H1 (cell line): ENCODE results near the gene IL1R1. TPM values are rescaled to one million over a fixed set of nuclear protein-coding genes. Genes with fewer than 3 reads are reported as not detected.

Experiments used
- CTCF ChIA-PET: fragments of 300-600 bp; sonication (Branson Sonifier 250); formaldehyde crosslinking; loops from one replicate; lab custom pipeline; 2021; ENCODE audit not compliant: partially characterized antibody; lab: Charles Lee
- POLR2A ChIA-PET: fragments of 300-600 bp; sonication (Branson Sonifier 250); formaldehyde crosslinking; loops from one replicate; lab custom pipeline; 2021; ENCODE audit warnings: inconsistent platforms; ENCODE audit not compliant: partially characterized antibody; lab: Charles Lee
- DNase-seq, 2 experiments: peaks; one replicate each; pipeline versions ENCODE4 v3.0.0 to v3.0.0-alpha.2; 2010 to 2022; ENCODE audit warnings: low spot score in 2 of 2, low read depth in 1 of 2, mixed read lengths in 1 of 2
- FAIRE-seq: peaks from 2 replicates; lab custom pipeline; 2011; peaks lifted over from hg19 to GRCh38; lab: Jason Lieb, UNC
- H2AFZ ChIP-seq: 2 replicates; pipeline ENCODE4 v1.8.1; 2012; ENCODE audit warnings: low read length, inconsistent platforms
- H2AK5ac ChIP-seq: 2 replicates; pipeline ENCODE4 v1.6.1; 2013; ENCODE audit warnings: low read depth, low read length
- H2BK120ac ChIP-seq: replicated peaks from 2 replicates; pipeline ENCODE3; 2013; ENCODE audit warnings: low read depth, low read length, inconsistent platforms
- H2BK12ac ChIP-seq: 2 replicates; pipeline ENCODE4 v1.6.1; 2013; ENCODE audit warnings: low read depth, low read length
- H2BK15ac ChIP-seq: 2 replicates; pipeline ENCODE4 v1.6.1; 2013; ENCODE audit warnings: low read length
- H2BK20ac ChIP-seq: 2 replicates; pipeline ENCODE4 v1.6.1; 2013; ENCODE audit warnings: low read length
- H2BK5ac ChIP-seq: 2 replicates; pipeline ENCODE4 v1.6.1; 2013; ENCODE audit warnings: low read depth, low read length
- H3K14ac ChIP-seq: 2 replicates; pipeline ENCODE4 v1.6.1; 2013; ENCODE audit warnings: inconsistent platforms; ENCODE audit not compliant: insufficient read length
- H3K18ac ChIP-seq: 2 replicates; pipeline ENCODE4 v1.6.1; 2013; ENCODE audit warnings: low read length; ENCODE audit errors: extremely low read depth
- H3K23ac ChIP-seq: 2 replicates; pipeline ENCODE4 v1.6.1; 2013; ENCODE audit warnings: inconsistent platforms; ENCODE audit not compliant: insufficient read length
- H3K23me2 ChIP-seq: 2 replicates; pipeline ENCODE4 v1.6.1; 2013; ENCODE audit warnings: low read depth, low read length
- H3K27ac ChIP-seq: 2 replicates; pipeline ENCODE4 v1.6.1; 2011; ENCODE audit warnings: low read depth, low read length, inconsistent platforms
- H3K27me3 ChIP-seq, 4 experiments: replicated peaks in 1 of 4; 1 replicate in 1 of 4; 2 replicates in 3 of 4; pipeline versions ENCODE4 v1.6.1 to v1.8.1; 2011 to 2013; ENCODE audit warnings: low read length in 3 of 4, mild to moderate bottlenecking in 3 of 4, inconsistent platforms in 2 of 4, mixed read lengths in 2 of 4, moderate library complexity in 1 of 4; ENCODE audit not compliant: control insufficient read depth in 3 of 4, insufficient read depth in 3 of 4; ENCODE audit errors: extremely low read depth in 1 of 4
- H3K36me3 ChIP-seq, 4 experiments: 2 replicates each; pipeline versions ENCODE4 v1.6.1 to v1.8.1; 2011 to 2013; ENCODE audit warnings: mild to moderate bottlenecking in 4 of 4, low read length in 3 of 4, moderate library complexity in 2 of 4, control low read depth in 1 of 4, inconsistent platforms in 1 of 4; ENCODE audit not compliant: insufficient read depth in 4 of 4, control insufficient read depth in 2 of 4
- H3K4ac ChIP-seq: replicated peaks from 2 replicates; pipeline ENCODE3; 2013; ENCODE audit warnings: low read length, low read depth, mixed read lengths, inconsistent platforms; ENCODE audit not compliant: insufficient read length
- H3K4me1 ChIP-seq, 4 experiments: replicated peaks in 1 of 4; 1 replicate in 1 of 4; 2 replicates in 3 of 4; pipeline versions ENCODE4 v1.6.1 to v1.8.1; 2011 to 2013; ENCODE audit warnings: low read length in 3 of 4, inconsistent platforms in 2 of 4, mixed read lengths in 1 of 4; ENCODE audit not compliant: insufficient read depth in 4 of 4, control insufficient read depth in 3 of 4
- H3K4me2 ChIP-seq, 2 experiments: 2 replicates each; pipeline versions ENCODE4 v1.6.1 to v1.8.1; 2011 to 2013; ENCODE audit warnings: low read depth in 2 of 2, low read length in 2 of 2, control low read depth in 1 of 2, inconsistent platforms in 1 of 2, mild to moderate bottlenecking in 1 of 2; ENCODE audit not compliant: insufficient read depth in 1 of 2
- H3K4me3 ChIP-seq, 4 experiments: fragments of 200-600, 300-600 bp in 1 of 4; sonication (generic), shearing (Covaris generic), sonication (Bioruptor Twin) in 1 of 4; 2 replicates each; pipeline versions ENCODE4 v1.5.1 to v1.8.1; 2011 to 2016; ENCODE audit warnings: low read length in 4 of 4, low read depth in 3 of 4, control low read depth in 2 of 4, inconsistent platforms in 2 of 4, mild to moderate bottlenecking in 2 of 4, mixed read lengths in 1 of 4, moderate library complexity in 1 of 4; ENCODE audit not compliant: insufficient read depth in 2 of 4; ENCODE audit errors: extremely low read depth in 1 of 4
- H3K56ac ChIP-seq: replicated peaks from 2 replicates; pipeline ENCODE3; 2013; ENCODE audit warnings: low read depth, mild to moderate bottlenecking, mixed read lengths, low read length, inconsistent platforms; ENCODE audit not compliant: insufficient read length
- H3K79me1 ChIP-seq: 2 replicates; pipeline ENCODE4 v1.6.1; 2013; ENCODE audit warnings: low read depth, low read length, control low read depth
- H3K79me2 ChIP-seq, 2 experiments: 2 replicates each; pipeline versions ENCODE4 v1.6.1 to v1.8.1; 2012 to 2013; ENCODE audit warnings: low read length in 2 of 2, mild to moderate bottlenecking in 2 of 2, inconsistent platforms in 1 of 2; ENCODE audit not compliant: insufficient read depth in 2 of 2, control insufficient read depth in 1 of 2
- H3K9ac ChIP-seq, 4 experiments: replicated peaks in 1 of 4; 1 replicate in 1 of 4; 2 replicates in 3 of 4; pipeline versions ENCODE4 v1.6.1 to v1.8.1; 2011 to 2013; ENCODE audit warnings: low read depth in 3 of 4, low read length in 3 of 4, control low read depth in 2 of 4, mild to moderate bottlenecking in 2 of 4, moderate library complexity in 2 of 4, inconsistent platforms in 1 of 4; ENCODE audit errors: extremely low read depth in 1 of 4
- H3K9me3 ChIP-seq, 2 experiments: 2 replicates each; pipeline versions ENCODE4 v1.6.1 to v1.8.1; 2012 to 2013; ENCODE audit warnings: mild to moderate bottlenecking in 2 of 2, moderate library complexity in 2 of 2, control low read depth in 1 of 2, inconsistent platforms in 1 of 2, low read depth in 1 of 2, low read length in 1 of 2, mixed read lengths in 1 of 2; ENCODE audit not compliant: insufficient read depth in 2 of 2
- H4K20me1 ChIP-seq, 2 experiments: replicated peaks in 1 of 2; 2 replicates each; pipeline versions ENCODE3 to v1.8.1; 2011 to 2013; ENCODE audit warnings: inconsistent platforms in 2 of 2, low read length in 2 of 2, mild to moderate bottlenecking in 1 of 2; ENCODE audit not compliant: insufficient read depth in 2 of 2, control insufficient read depth in 1 of 2
- H4K5ac ChIP-seq: 2 replicates; pipeline ENCODE4 v1.6.1; 2013; ENCODE audit warnings: low read length, low read depth, mixed read lengths, inconsistent platforms; ENCODE audit not compliant: insufficient read length
- H4K8ac ChIP-seq: 2 replicates; pipeline ENCODE4 v1.8.0; 2013; ENCODE audit warnings: mild to moderate bottlenecking, moderate library complexity, low read length, inconsistent platforms; ENCODE audit not compliant: insufficient read depth; ENCODE audit errors: extremely low read depth
- H4K91ac ChIP-seq: replicated peaks from 2 replicates; pipeline ENCODE3; 2013; ENCODE audit warnings: low read length, mixed read lengths, inconsistent platforms; ENCODE audit not compliant: insufficient read length
- WGBS, 2 experiments: shearing (Covaris generic) in 1 of 2; methylation state at CpG; one replicate each; pipeline versions ENCODE4 v1.1.6 to v1.1.7; 2013 to 2015; ENCODE audit warnings: low lambda C conversion rate in 2 of 2, mixed read lengths in 2 of 2, inconsistent platforms in 1 of 2, low coverage in 1 of 2, missing lambda C conversion rate in 1 of 2; ENCODE audit not compliant: insufficient replicate concordance in 2 of 2, insufficient coverage in 1 of 2, insufficient read length in 1 of 2; ENCODE audit errors: extremely low coverage in 1 of 2, missing lambda C conversion rate in 1 of 2; 5-methylcytosine and 5-hydroxymethylcytosine counted together
- polyA plus RNA-seq, 7 experiments: library from polyadenylated mRNA; depleted of rRNA in 3 of 7; stranded (reverse) in 5 of 7; unstranded in 2 of 7; fragments of >200 nt in 5 of 7; fragments of 200-250 nt in 2 of 7; gene quantifications; 1 replicate in 5 of 7; 2 replicates in 1 of 7; 4 replicates in 1 of 7; pipeline versions ENCODE4 v1.2.1 to v1.2.3, GENCODE V29; 2011 to 2013; ENCODE audit warnings: missing spikeins in 2 of 7, mixed read lengths in 2 of 7
- total RNA-seq: library from RNA; stranded (reverse); fragmentation: NEBNext Ultra II Directional; extraction: Animal tissue kit (Norgen Biotek cat#: 25700); gene quantifications from 2 replicates; pipeline ENCODE4 v1.2.1, GENCODE V29; 2021

Gene IL1R1
- total and polyA plus RNA-seq, 2 of the 8 experiments (the other 6 are each of a cell fraction or from before 2014, with no cell fraction given), result 0.34 to 0.47 TPM

DNA sequence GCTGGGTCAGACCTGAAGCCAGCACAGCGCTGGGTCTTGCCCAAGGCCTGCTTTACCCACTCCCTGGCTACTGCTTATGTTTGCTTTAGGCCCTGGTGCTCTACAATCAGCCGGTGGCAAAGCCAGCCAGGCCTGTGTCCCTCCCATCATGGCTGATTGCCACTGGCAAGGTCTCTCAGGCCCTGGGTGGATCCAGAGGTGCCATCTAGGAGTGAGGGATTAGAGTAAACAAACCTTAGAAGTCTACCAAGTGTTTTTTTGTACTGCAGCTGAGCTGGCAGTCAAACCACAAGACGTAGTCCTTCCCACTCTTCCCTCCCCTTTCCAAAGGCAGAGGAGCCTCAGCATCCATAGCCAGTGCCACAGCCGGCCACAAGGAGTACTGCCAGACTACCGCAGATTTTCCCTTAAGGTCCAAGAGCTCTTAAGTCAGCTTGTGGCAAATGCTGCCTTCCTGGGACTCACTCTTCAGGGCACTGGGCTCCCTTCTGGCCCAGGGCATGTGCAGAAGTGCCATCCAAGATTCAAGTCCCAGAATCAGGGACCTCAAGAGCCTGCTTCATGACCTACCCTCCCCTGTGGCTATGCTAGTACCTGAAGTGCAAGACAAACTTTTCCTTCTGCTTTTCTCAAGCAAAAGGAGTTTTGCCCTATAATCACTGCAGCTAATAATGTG, 64.3 kb downstream of the IL1R1 start:
- H3K9me3 ChIP-seq, result no peaks in the 10 kb centered on the region
- H2BK20ac ChIP-seq, result no peak overlapping the region
- no peak overlapping the region for H4K91ac ChIP-seq
- WGBS, 2 experiments, result 90% methylated on average over 5 of the region's 5 CpGs; no CpG with 5 or more reads in 1 of the 2 experiments
- no peak overlapping the region for H3K9ac ChIP-seq
- no peak overlapping the region for H3K14ac ChIP-seq
- H4K20me1 ChIP-seq, result no peaks in the 10 kb centered on the region
- no peak overlapping the region for H4K5ac ChIP-seq
- no peak overlapping the region for H2BK15ac ChIP-seq
- H2BK12ac ChIP-seq, result no peak overlapping the region
- no peak overlapping the region for H2AK5ac ChIP-seq
- no peak overlapping the region for H2BK5ac ChIP-seq
- no peak overlapping the region; the same call in 1 of the 2 replicates for H2AFZ ChIP-seq
- no peaks in the 10 kb centered on the region for H3K4me1 ChIP-seq
- H3K18ac ChIP-seq, result no peak overlapping the region
- no peaks in the 10 kb centered on the region for H3K23me2 ChIP-seq
- H2BK120ac ChIP-seq, result no peak overlapping the region
- no peaks in the 10 kb centered on the region for H3K79me1 ChIP-seq
- no peak overlapping the region for H4K8ac ChIP-seq
- H3K27ac ChIP-seq, result no peak overlapping the region
- H3K36me3 ChIP-seq, result no peaks in the 10 kb centered on the region
- no peak overlapping the region for H3K56ac ChIP-seq
- H3K4me3 ChIP-seq, result no peak overlapping the region
- CTCF ChIA-PET, result interaction anchor here (1.3 kb wide), 1 partner anchor 26 kb away, joined by 3 read pairs; no protein-coding TSS in a partner anchor
- no peaks in the 10 kb centered on the region for H3K27me3 ChIP-seq
- H3K4ac ChIP-seq, result no peak overlapping the region
- POLR2A ChIA-PET, result no interaction called here
- FAIRE-seq (no peak), DNase-seq (no peak)
- no peak overlapping the region for H3K4me2 ChIP-seq
- H3K23ac ChIP-seq, result no peak overlapping the region
- no peaks in the 10 kb centered on the region for H3K79me2 ChIP-seq
